NT2/D1 (cell line): ENCODE results near the gene FBXL19.

Source experiments
- DNase-seq: peaks from one replicate; pipeline ENCODE4 v3.0.0-alpha.2; 2011; ENCODE audit warnings: low read depth, low spot score
- H3K27me3 ChIP-seq: 2 replicates; pipeline ENCODE4 v1.6.0; 2011; ENCODE audit warnings: mild to moderate bottlenecking; ENCODE audit not compliant: insufficient read length, insufficient read depth
- H3K36me3 ChIP-seq: 2 replicates; pipeline ENCODE4 v1.6.1; 2011; ENCODE audit warnings: mild to moderate bottlenecking, low read length, mixed read lengths; ENCODE audit not compliant: insufficient read depth, insufficient read length
- H3K4me1 ChIP-seq: 2 replicates; pipeline ENCODE4 v1.5.1; 2011; ENCODE audit not compliant: insufficient read depth, insufficient read length
- H3K4me3 ChIP-seq: 2 replicates; pipeline ENCODE4 v1.5.1; 2011; ENCODE audit warnings: low read depth; ENCODE audit not compliant: insufficient read length
- H3K9ac ChIP-seq: 2 replicates; pipeline ENCODE4 v1.6.0; 2011; ENCODE audit warnings: low read depth; ENCODE audit not compliant: insufficient read length
- H3K9me3 ChIP-seq: 2 replicates; pipeline ENCODE4 v1.5.1; 2011; ENCODE audit warnings: mild to moderate bottlenecking, low read length; ENCODE audit not compliant: insufficient read depth
- SUZ12 ChIP-seq: IDR thresholded peaks from 2 replicates; pipeline ENCODE4 v1.6.1; 2011; ENCODE audit not compliant: insufficient read length, insufficient read depth; ENCODE audit errors: extremely low read depth
- YY1 ChIP-seq: IDR thresholded peaks from 2 replicates; pipeline ENCODE4 v1.6.1; 2011; ENCODE audit not compliant: insufficient read length, insufficient read depth
- ZNF274 ChIP-seq: IDR thresholded peaks from 2 replicates; pipeline ENCODE4 v1.6.1; 2011; ENCODE audit warnings: mild to moderate bottlenecking, low read depth, low read length

The FBXL19 gene

GRCh38 chr16:30991052-30991451 lies 67.7 kb downstream of the FBXL19 start:
- TF ChIP-seq SUZ12 = no peak
- TF ChIP-seq YY1 = no peak
- no peak for TF ChIP-seq ZNF274

GRCh38 chr16:30992276-30992780 lies 69.0 kb downstream of the FBXL19 start:
- DNase-seq = no peak
- no peak overlapping the region for H3K9ac ChIP-seq
- no peak overlapping the region for H3K4me3 ChIP-seq
- peaks cover 14% of the 10 kb centered on the region for H3K36me3 ChIP-seq
- H3K9me3 ChIP-seq = no peaks in the 10 kb centered on the region
- peaks cover 8% of the 10 kb centered on the region for H3K4me1 ChIP-seq
- no peaks in the 10 kb centered on the region for H3K27me3 ChIP-seq
- TF ChIP-seq SUZ12 (no peak), ZNF274 (no peak), YY1 (no peak)

More at GRCh38 chr16:30991052-30991451, 67.7 kb downstream of the FBXL19 start:
- Histone ChIP-seq H3K4me1 (peaks cover 13% of the 10 kb centered on the region), H3K9ac (no peak overlapping the region), H3K27me3 (no peaks in the 10 kb centered on the region), H3K9me3 (no peaks in the 10 kb centered on the region), H3K36me3 (peaks cover 25% of the 10 kb centered on the region), H3K4me3 (no peak overlapping the region)
- DNase-seq = no peak

- Histone ChIP-seq H3K9ac (no peak overlapping the region), H3K9me3 (no peaks in the 10 kb centered on the region), H3K4me3 (no peak overlapping the region), H3K36me3 (peaks cover 6% of the 10 kb centered on the region), H3K27me3 (no peaks in the 10 kb centered on the region), H3K4me1 (peaks cover 8% of the 10 kb centered on the region)
- TF ChIP-seq SUZ12 (no peak), YY1 (no peak), ZNF274 (no peak)
- DNase-seq = no peak
Observed at GRCh38 chr16:30992931-30993816, 69.8 kb downstream of the FBXL19 start.

GRCh38 chr16:30995927-30996323 lies 72.6 kb downstream of the FBXL19 start:
- Histone ChIP-seq H3K9ac (no peak overlapping the region), H3K9me3 (no peaks in the 10 kb centered on the region), H3K4me1 (peaks cover 14% of the 10 kb centered on the region), H3K36me3 (no peaks in the 10 kb centered on the region), H3K4me3 (peak overlapping the region; percentile 46), H3K27me3 (no peaks in the 10 kb centered on the region)
- TF ChIP-seq ZNF274 = no peak
- TF ChIP-seq SUZ12 = no peak
- no peak for TF ChIP-seq YY1
- DNase-seq = no peak

- Histone ChIP-seq H3K9ac (peak overlapping the region; percentile 68), H3K9me3 (no peaks in the 10 kb centered on the region), H3K36me3 (no peaks in the 10 kb centered on the region), H3K4me3 (peak overlapping the region; percentile 46), H3K27me3 (no peaks in the 10 kb centered on the region), H3K4me1 (peaks cover 14% of the 10 kb centered on the region)
- DNase-seq = no peak
- no peak for TF ChIP-seq ZNF274
- no peak for TF ChIP-seq SUZ12
- TF ChIP-seq YY1 = no peak
Observed at GRCh38 chr16:30996324-30996984, 73.1 kb downstream of the FBXL19 start.

- H3K9ac ChIP-seq = peak overlapping the region; percentile 75
- peaks cover 13% of the 10 kb centered on the region for H3K4me1 ChIP-seq
- no peak for DNase-seq
- H3K27me3 ChIP-seq = no peaks in the 10 kb centered on the region
- no peaks in the 10 kb centered on the region for H3K36me3 ChIP-seq
- TF ChIP-seq ZNF274 (no peak), SUZ12 (no peak), YY1 (no peak)
- peak overlapping the region; percentile 46 for H3K4me3 ChIP-seq
- H3K9me3 ChIP-seq = no peaks in the 10 kb centered on the region
Observed at GRCh38 chr16:30996985-30997724, 73.8 kb downstream of the FBXL19 start.
